Measurements from ENCODE around the gene FKBP15. TPM values are rescaled to one million over a fixed set of nuclear protein-coding genes. Genes with fewer than 3 reads are reported as not detected.
"Not testable (repeated sequence)": the region's sequence is repeated elsewhere in the genome, so short reads cannot be mapped to it uniquely, and the experiment has no call there.

FKBP15 gene
- total RNA-seq, 1 donor from 2014 or later: 12.3 TPM

- no peak for DNase-seq (ENCODE audit: low read depth in 2 of 2)
Measured at GRCh38 chr9:113148781-113149510, 72.1 kb downstream of the FKBP15 start.

- no peak for DNase-seq (ENCODE audit: low read depth in 2 of 2)
Measured at GRCh38 chr9:113148372-113148705, 72.7 kb downstream of the FKBP15 start.

GRCh38 chr9:113143432-113144227, 77.4 kb downstream of the FKBP15 start:
- no peak for DNase-seq (ENCODE audit: low read depth in 2 of 2)

- DNase-seq (ENCODE audit: low read depth in 2 of 2): not testable (repeated sequence)
Measured at GRCh38 chr9:113140896-113141295, 80.2 kb downstream of the FKBP15 start.

- DNase-seq (ENCODE audit: low read depth in 2 of 2): no peak
Measured at GRCh38 chr9:113139953-113140352, 81.1 kb downstream of the FKBP15 start.

- no peak for DNase-seq (ENCODE audit: low read depth in 2 of 2)
Measured at GRCh38 chr9:113139225-113139829, 81.8 kb downstream of the FKBP15 start.

GRCh38 chr9:113138760-113139159, 82.3 kb downstream of the FKBP15 start:
- no peak for DNase-seq (ENCODE audit: low read depth in 2 of 2)

GRCh38 chr9:113137196-113138168, 83.6 kb downstream of the FKBP15 start:
- DNase-seq (ENCODE audit: low read depth in 2 of 2): no peak

- peak in 1 of 2 donors; percentile 42 for DNase-seq (ENCODE audit: low read depth in 2 of 2)
Measured at GRCh38 chr9:113131689-113132151, 89.4 kb downstream of the FKBP15 start.

GRCh38 chr9:113129884-113130283, 91.2 kb downstream of the FKBP15 start:
- DNase-seq (ENCODE audit: low read depth in 2 of 2): no peak

- no peak for DNase-seq (ENCODE audit: low read depth in 2 of 2)
Measured at GRCh38 chr9:113129466-113129865, 91.6 kb downstream of the FKBP15 start.

GRCh38 chr9:113125386-113126035, 95.6 kb downstream of the FKBP15 start:
- DNase-seq (ENCODE audit: low read depth in 2 of 2): no peak

- DNase-seq (ENCODE audit: low read depth in 2 of 2): not testable (repeated sequence)
Measured at GRCh38 chr9:113118829-113119228, 102.2 kb downstream of the FKBP15 start.

Other genes with a start within 250 kb of the FKBP15 start
- gene ZNF883, start 209.1 kb downstream of the FKBP15 start, total RNA-seq: 0.13 and 0.38 TPM in 2 replicates
- 0.77 and 1.4 TPM in 2 replicates for gene ZFP37, start 164.6 kb downstream of the FKBP15 start, total RNA-seq
- gene SLC31A2, start 70.3 kb downstream of the FKBP15 start, total RNA-seq: 6.4 and 10.1 TPM in 2 replicates
- gene SLC31A1, start 267 bp upstream of the FKBP15 start, total RNA-seq: 13.9 and 15.7 TPM in 2 replicates
- 21.5 and 32.1 TPM in 2 replicates for gene CDC26, start 54.3 kb upstream of the FKBP15 start, total RNA-seq
- 21.8 and 21.9 TPM in 2 replicates for gene PRPF4, start 54.4 kb upstream of the FKBP15 start, total RNA-seq
- gene RNF183, start 82.1 kb upstream of the FKBP15 start, total RNA-seq: not detected in 2 replicates
- 0.13 and 0.38 TPM in 2 replicates for gene WDR31, start 119.0 kb upstream of the FKBP15 start, total RNA-seq
- gene BSPRY, start 128.3 kb upstream of the FKBP15 start, total RNA-seq: not detected in 2 replicates
- 4.5 and 11.9 TPM in 2 replicates for gene HDHD3, start 155.7 kb upstream of the FKBP15 start, total RNA-seq
- 12.9 and 13.6 TPM in 2 replicates for gene ALAD, start 180.0 kb upstream of the FKBP15 start, total RNA-seq
- 39.7 and 41.3 TPM in 2 replicates for gene POLE3, start 189.4 kb upstream of the FKBP15 start, total RNA-seq
- gene C9orf43, start 189.5 kb upstream of the FKBP15 start, total RNA-seq: 0.39 and 0.51 TPM in 2 replicates
- 180 and 185 TPM in 2 replicates for gene RGS3, start 242.4 kb upstream of the FKBP15 start, total RNA-seq

Measured in dermis microvascular lymphatic vessel endothelial cell (primary cell).